Measurements from ENCODE around the gene MGP. TPM values are rescaled to one million over a fixed set of nuclear protein-coding genes. Genes with fewer than 3 reads are reported as not detected.

MGP gene
- total and polyA plus RNA-seq, 8 donors = 30.3 to 179 (median 79.0) TPM

- FAIRE-seq (no peak), DNase-seq (no peak), ATAC-seq (no peak)
- Histone ChIP-seq H3K36me3 (no peaks in the 10 kb centered on the region), H3K4me3 (no peak overlapping the region), H3K9me3 (no peaks in the 10 kb centered on the region), H3K27ac (no peak overlapping the region), H3K4me1 (peaks cover 3 to 7% (median 6%) of the 10 kb centered on the region in 3 donors), H3K27me3 (no peaks in the 10 kb centered on the region)
- WGBS, 2 donors = 63 to 67% methylated on average over 2 of the region's 2 CpGs
- intact Hi-C loops (cut with DNase I) = no loop called here
- TF ChIP-seq CTCF (IDR thresholded peaks at IDR 0.05) = no peak
Measured at GRCh38 chr12:14902465-14902864, 16.8 kb upstream of the MGP start.

- 92 to 95% methylated on average over 1 of the region's 1 CpG for WGBS, 2 donors
- Histone ChIP-seq H3K9me3 (no peaks in the 10 kb centered on the region), H3K4me1 (peaks cover 3 to 7% (median 6%) of the 10 kb centered on the region in 3 donors), H3K4me3 (no peak overlapping the region), H3K27ac (no peak overlapping the region), H3K36me3 (no peaks in the 10 kb centered on the region), H3K27me3 (no peaks in the 10 kb centered on the region)
- ATAC-seq = no peak
- DNase-seq = no peak
- TF ChIP-seq CTCF (IDR thresholded peaks at IDR 0.05) = no peak
- no peak for FAIRE-seq
- intact Hi-C loops (cut with DNase I) = no loop called here
Measured at GRCh38 chr12:14901228-14901562, 15.5 kb upstream of the MGP start.

GRCh38 chr12:14900521-14901227, 15.0 kb upstream of the MGP start:
- no peak overlapping the region for H3K27ac ChIP-seq

GRCh38 chr12:14896521-14897169, 11.0 kb upstream of the MGP start:
- no peak for TF ChIP-seq CTCF (IDR thresholded peaks at IDR 0.05)
- ATAC-seq (peak in 2 of 4 donors; percentile 13 to 14), FAIRE-seq (no peak), DNase-seq (no peak)
- Histone ChIP-seq H3K9me3 (no peaks in the 10 kb centered on the region), H3K4me1 (peaks cover 0 to 10% (median 0%) of the 10 kb centered on the region in 3 donors), H3K4me3 (no peak overlapping the region), H3K36me3 (no peaks in the 10 kb centered on the region), H3K27me3 (no peaks in the 10 kb centered on the region), H3K27ac (no peak overlapping the region)
- intact Hi-C loops (cut with DNase I) = no loop called here
- WGBS, 2 donors = 79 to 80% methylated on average over 7 of the region's 7 CpGs

More at GRCh38 chr12:14900521-14901227, 15.0 kb upstream of the MGP start:
- FAIRE-seq = no peak
- H3K4me3 ChIP-seq = no peak overlapping the region
- no peak for TF ChIP-seq CTCF (IDR thresholded peaks at IDR 0.05)
- no peaks in the 10 kb centered on the region for H3K36me3 ChIP-seq
- peaks cover 3 to 6% (median 3%) of the 10 kb centered on the region in 3 donors for H3K4me1 ChIP-seq
- intact Hi-C loops (cut with DNase I) = no loop called here
- ATAC-seq = no peak
- 76 to 80% methylated on average over 5 of the region's 5 CpGs for WGBS, 2 donors
- H3K9me3 ChIP-seq = no peaks in the 10 kb centered on the region
- H3K27me3 ChIP-seq = no peaks in the 10 kb centered on the region
- DNase-seq = no peak

All from pancreas (tissue), 10 donors.